Esophagus squamous epithelium (tissue), 4 donors: ENCODE data around the gene DAZAP1.

Experiments used
- POLR2A ChIP-seq, 4 donors: fragments of 450-650 bp; IDR thresholded peaks; one replicate each; pipeline ENCODE4 v1.6.1; 2017; ENCODE audit warnings: antibody characterized with exemption in 4 of 4, mild to moderate bottlenecking in 4 of 4, moderate library complexity in 3 of 4
- TF ChIP-seq, protein P1 (sequence below), 6 experiments: fragments of 450-650 bp in 4 of 6; fragments of 200-600 bp in 2 of 6; sonication (generic) in 2 of 6; IDR thresholded peaks; one replicate each; pipeline ENCODE4 v1.5.1; 2016 to 2019; ENCODE audit warnings: antibody characterized with exemption in 6 of 6, mild to moderate bottlenecking in 4 of 6, moderate library complexity in 4 of 6

DNA sequence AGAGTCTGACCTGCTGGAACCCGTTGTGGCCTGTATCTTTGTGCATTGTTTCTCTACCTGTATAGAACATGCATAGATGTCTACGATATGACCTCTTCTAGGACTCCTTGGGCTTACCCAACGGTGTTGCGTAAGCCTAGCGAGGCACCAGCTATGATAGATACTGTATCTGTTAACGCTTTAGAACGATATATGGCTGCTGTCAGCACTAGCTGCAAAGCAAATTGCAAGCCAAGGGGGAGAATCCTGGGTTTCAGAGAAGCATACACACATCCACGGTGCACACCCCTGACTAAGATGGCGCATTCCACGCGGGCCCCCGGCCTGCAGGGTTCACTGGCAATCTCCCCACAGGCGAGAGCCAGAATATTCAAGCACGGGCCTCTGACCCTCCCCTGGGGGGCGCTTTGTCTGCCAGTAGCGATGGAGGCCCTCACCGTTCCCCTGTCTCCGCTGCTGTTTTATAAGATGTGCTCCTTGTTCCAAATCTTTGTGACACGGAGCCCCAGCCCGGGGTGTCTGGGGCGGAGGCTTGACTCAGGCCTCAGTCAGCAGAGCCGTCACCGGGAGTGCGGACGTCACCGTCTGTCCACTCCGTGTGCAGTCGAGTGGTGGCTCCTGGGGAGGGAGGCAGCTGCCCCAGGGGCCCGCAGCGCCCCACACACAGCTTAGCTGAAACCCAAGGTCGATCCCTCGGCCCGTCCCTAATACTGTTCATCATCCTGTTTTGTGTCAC lies 17.9 kb downstream of the DAZAP1 start:
- TF ChIP-seq, protein P1, sequence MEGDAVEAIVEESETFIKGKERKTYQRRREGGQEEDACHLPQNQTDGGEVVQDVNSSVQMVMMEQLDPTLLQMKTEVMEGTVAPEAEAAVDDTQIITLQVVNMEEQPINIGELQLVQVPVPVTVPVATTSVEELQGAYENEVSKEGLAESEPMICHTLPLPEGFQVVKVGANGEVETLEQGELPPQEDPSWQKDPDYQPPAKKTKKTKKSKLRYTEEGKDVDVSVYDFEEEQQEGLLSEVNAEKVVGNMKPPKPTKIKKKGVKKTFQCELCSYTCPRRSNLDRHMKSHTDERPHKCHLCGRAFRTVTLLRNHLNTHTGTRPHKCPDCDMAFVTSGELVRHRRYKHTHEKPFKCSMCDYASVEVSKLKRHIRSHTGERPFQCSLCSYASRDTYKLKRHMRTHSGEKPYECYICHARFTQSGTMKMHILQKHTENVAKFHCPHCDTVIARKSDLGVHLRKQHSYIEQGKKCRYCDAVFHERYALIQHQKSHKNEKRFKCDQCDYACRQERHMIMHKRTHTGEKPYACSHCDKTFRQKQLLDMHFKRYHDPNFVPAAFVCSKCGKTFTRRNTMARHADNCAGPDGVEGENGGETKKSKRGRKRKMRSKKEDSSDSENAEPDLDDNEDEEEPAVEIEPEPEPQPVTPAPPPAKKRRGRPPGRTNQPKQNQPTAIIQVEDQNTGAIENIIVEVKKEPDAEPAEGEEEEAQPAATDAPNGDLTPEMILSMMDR (IDR thresholded peaks at IDR 0.05): no peak
- TF ChIP-seq POLR2A (IDR thresholded peaks at IDR 0.05): no peak
